Gastrocnemius medialis (tissue), 4 donors: ENCODE measurements around the gene MINK1. TPM values are rescaled to one million over a fixed set of nuclear protein-coding genes. Genes with fewer than 3 reads are reported as not detected.
"Not testable (repeated sequence)": the region's sequence is repeated elsewhere in the genome, so short reads cannot be mapped to it uniquely, and the experiment has no call there.

Source experiments
- ATAC-seq, 2 donors: fragments of 150-250 bp; one replicate each; pipeline ENCODE4 v1.9.1; 2016
- DNase-seq, 2 donors: peaks; one replicate each; pipeline ENCODE4 v3.0.0-alpha.2; 2019
- H3K27ac ChIP-seq, 4 donors: fragments of 200-600 bp; sonication (generic); 1 replicate in 1 of 4; 2 replicates in 3 of 4; pipeline ENCODE4 v1.5.1; 2016 to 2018; ENCODE audit warnings: mild to moderate bottlenecking in 2 of 4, moderate library complexity in 1 of 4
- H3K27me3 ChIP-seq, 3 donors: fragments of 200-600 bp; sonication (generic) in 2 of 3; 1 replicate in 1 of 3; 2 replicates in 2 of 3; pipeline versions ENCODE4 v1.5.1 to v1.6.0; 2016 to 2019; ENCODE audit warnings: mild to moderate bottlenecking in 1 of 3, moderate library complexity in 1 of 3
- H3K36me3 ChIP-seq, 2 donors: fragments of 200-600 bp; sonication (generic) in 1 of 2; one replicate each; pipeline ENCODE4 v1.5.1; 2017 to 2018
- H3K4me1 ChIP-seq, 2 donors: fragments of 200-600 bp; sonication (generic) in 1 of 2; one replicate each; pipeline ENCODE4 v1.5.1; 2016 to 2017; ENCODE audit warnings: mild to moderate bottlenecking in 2 of 2
- H3K4me3 ChIP-seq, 4 donors: fragments of 200-600 bp; sonication (generic) in 3 of 4; 1 replicate in 1 of 4; 2 replicates in 3 of 4; pipeline ENCODE4 v1.5.1; 2016 to 2019; ENCODE audit warnings: mild to moderate bottlenecking in 2 of 4
- H3K9me3 ChIP-seq, 3 donors: fragments of 200-600 bp; sonication (generic) in 2 of 3; 1 replicate in 1 of 3; 2 replicates in 2 of 3; pipeline ENCODE4 v1.5.1; 2016 to 2019
- POLR2A ChIP-seq, 2 donors: fragments of 450-650 bp; IDR thresholded peaks; one replicate each; pipeline ENCODE4 v1.6.1; 2017; ENCODE audit warnings: antibody characterized with exemption in 2 of 2, mild to moderate bottlenecking in 2 of 2, moderate library complexity in 2 of 2
- in situ Hi-C, 4 donors: fragments of 200-750 bp; cut with MboI; loops; one replicate each; pipeline versions ENCODE4 v1.15.0 to v1.8.0; 2017; ENCODE audit warnings: low sequenced_read_pairs in 4 of 4
- intact Hi-C: fragments of 100-400 bp; cut with DNase I; formaldehyde crosslinking; loops from one replicate; pipeline ENCODE4 v1.15.1; 2023; ENCODE audit warnings: low total_unique reads
- total RNA-seq, 4 donors: library from RNA; depleted of rRNA; stranded (reverse); fragments of >200 nt; gene quantifications; one replicate each; pipeline versions ENCODE4 v1.1.0 to v1.2.3, GENCODE V29; 2016
- TF ChIP-seq, protein P1 (sequence below), 5 experiments: fragments of 450-650 bp in 3 of 5; fragments of 200-600 bp in 2 of 5; sonication (generic) in 2 of 5; IDR thresholded peaks in 4 of 5; conservative IDR thresholded peaks in 1 of 5; 1 replicate in 4 of 5; 2 replicates in 1 of 5; pipeline ENCODE4 v1.5.1; 2016 to 2019; ENCODE audit warnings: antibody characterized with exemption in 5 of 5, mild to moderate bottlenecking in 3 of 5, moderate library complexity in 3 of 5

The MINK1 gene
- total RNA-seq, 4 donors from 2014 or later: 11.7 to 20.2 (median 15.3) TPM

DNA sequence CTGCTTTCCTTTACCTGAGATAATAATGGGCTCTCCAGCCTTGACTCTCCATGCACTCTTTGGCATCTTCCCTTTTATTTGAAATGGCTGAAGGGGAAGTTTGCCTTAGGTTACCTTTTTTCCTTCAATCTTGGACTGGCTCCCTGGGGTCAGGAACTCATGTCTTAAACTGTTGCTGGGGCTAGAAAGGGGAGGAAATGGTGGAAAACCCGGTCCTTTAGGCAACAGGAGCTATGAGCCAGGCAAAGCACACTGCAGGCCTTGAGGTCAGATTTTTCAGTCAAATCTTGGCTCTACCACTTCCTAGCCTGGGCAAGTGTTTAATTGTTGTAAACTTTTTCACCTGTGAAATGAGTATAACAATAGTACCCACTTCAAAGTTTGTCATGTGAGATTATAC lies 30.2 kb downstream of the MINK1 start:
- Histone ChIP-seq H3K27me3 (no peaks in the 10 kb centered on the region), H3K9me3 (no peaks in the 10 kb centered on the region), H3K4me1 (peaks cover 9 to 11% of the 10 kb centered on the region in 2 donors), H3K36me3 (no peaks in the 10 kb centered on the region), H3K4me3 (no peak overlapping the region), H3K27ac (no peak overlapping the region)
- TF ChIP-seq POLR2A (IDR thresholded peaks at IDR 0.05): no peak
- TF ChIP-seq, protein P1, sequence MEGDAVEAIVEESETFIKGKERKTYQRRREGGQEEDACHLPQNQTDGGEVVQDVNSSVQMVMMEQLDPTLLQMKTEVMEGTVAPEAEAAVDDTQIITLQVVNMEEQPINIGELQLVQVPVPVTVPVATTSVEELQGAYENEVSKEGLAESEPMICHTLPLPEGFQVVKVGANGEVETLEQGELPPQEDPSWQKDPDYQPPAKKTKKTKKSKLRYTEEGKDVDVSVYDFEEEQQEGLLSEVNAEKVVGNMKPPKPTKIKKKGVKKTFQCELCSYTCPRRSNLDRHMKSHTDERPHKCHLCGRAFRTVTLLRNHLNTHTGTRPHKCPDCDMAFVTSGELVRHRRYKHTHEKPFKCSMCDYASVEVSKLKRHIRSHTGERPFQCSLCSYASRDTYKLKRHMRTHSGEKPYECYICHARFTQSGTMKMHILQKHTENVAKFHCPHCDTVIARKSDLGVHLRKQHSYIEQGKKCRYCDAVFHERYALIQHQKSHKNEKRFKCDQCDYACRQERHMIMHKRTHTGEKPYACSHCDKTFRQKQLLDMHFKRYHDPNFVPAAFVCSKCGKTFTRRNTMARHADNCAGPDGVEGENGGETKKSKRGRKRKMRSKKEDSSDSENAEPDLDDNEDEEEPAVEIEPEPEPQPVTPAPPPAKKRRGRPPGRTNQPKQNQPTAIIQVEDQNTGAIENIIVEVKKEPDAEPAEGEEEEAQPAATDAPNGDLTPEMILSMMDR (IDR thresholded peaks at IDR 0.05 in 4 of 5, conservative IDR thresholded peaks at IDR 0.05 in 1 of 5): no peak
- DNase-seq: no peak
- in situ Hi-C loops (no loop called here), intact Hi-C loops (no loop called here)
- no peak for ATAC-seq

DNA sequence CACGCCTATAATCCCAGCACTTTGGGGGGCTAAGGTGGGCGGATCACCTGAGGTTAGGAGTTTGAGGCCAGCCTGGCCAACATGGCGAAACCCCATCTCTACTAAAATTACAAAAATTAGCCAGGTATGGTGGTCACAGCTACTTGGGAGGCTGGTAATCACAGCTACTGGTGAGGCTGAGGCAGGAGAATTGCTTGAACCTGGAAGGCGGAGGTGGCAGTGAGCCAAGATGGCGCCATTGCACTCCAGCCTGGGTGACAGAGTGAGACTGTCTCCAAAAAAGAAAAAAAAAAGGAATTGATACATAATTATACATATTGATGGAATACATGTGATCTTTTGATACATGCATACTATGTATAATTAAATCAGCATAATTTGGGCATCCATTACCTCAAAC lies 34.4 kb downstream of the MINK1 start:
- ATAC-seq, H3K36me3 ChIP-seq, H3K9me3 ChIP-seq, H3K27ac ChIP-seq, intact Hi-C loops, H3K4me3 ChIP-seq, H3K4me1 ChIP-seq, H3K27me3 ChIP-seq, DNase-seq, in situ Hi-C loops: not testable (repeated sequence)

DNA sequence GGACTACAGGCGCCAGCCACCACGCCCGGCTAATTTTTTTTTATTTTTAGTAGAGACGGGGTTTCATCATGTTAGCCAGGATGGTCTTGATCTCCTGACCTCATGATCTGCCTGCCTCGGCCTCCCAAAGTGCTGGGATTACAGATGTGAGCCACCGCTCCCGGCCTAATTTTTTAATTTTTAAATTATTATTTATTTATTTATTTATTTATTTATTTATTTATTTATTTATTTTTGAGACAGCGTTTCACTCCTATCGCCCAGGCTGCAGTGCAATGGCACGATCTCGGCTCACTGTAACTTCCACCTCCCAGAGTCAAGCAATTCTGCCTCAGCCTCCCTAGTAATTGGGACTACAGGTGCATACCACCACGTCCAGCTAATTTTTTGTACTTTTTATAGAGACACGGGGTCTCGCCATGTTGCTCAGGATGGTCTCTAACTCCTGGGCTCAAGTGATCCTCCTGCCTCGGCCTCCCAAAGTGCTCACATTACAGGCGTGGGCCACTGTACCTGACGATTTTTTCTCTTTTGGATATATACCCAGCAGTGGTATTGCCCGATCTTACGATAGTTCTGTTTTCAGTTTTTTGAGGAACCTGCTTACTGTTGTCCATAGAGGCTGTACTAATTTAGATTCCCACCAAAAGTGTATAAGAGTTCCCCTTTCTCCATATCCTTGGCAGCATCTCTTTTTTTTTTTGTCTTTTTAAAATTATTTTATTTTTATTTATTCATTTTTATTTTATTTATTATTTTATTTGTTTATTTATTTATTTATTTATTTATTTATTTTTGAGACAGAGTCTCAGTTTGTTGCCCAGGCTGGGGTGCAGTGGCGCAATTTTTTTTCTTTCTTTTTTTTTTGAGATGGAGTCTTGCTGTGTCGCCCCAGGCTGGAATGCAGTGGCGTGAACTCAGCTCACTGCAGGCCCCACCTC lies 36.2 kb downstream of the MINK1 start:
- H3K27me3 ChIP-seq, H3K9me3 ChIP-seq, in situ Hi-C loops, H3K4me1 ChIP-seq, ATAC-seq, H3K36me3 ChIP-seq, H3K4me3 ChIP-seq, DNase-seq, H3K27ac ChIP-seq, intact Hi-C loops: not testable (repeated sequence)

DNA sequence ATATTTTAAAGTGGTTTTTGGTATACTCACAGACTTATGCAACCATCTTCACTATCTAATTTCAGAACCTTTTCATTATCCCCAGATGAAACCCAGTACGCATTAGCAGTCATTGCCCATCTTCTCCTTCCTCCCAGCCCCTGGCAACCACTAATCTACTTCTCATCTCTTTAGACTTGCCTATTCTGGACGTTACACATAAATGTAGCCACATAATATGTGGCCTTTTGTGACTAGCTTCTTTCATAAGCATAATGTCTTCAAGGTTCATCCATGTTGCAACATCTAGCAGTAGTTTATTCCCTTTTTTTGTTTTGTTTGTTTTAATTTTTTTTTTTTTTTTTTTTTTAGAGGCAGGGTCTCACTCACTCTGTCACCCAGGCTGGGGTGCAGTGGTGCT lies 37.7 kb downstream of the MINK1 start:
- Histone ChIP-seq H3K9me3 (no peaks in the 10 kb centered on the region), H3K36me3 (no peaks in the 10 kb centered on the region), H3K4me3 (no peak overlapping the region), H3K27ac (no peak overlapping the region), H3K4me1 (no peaks in the 10 kb centered on the region), H3K27me3 (no peaks in the 10 kb centered on the region)
- ATAC-seq (no peak), DNase-seq (no peak)
- TF ChIP-seq, protein P1 (IDR thresholded peaks at IDR 0.05 in 4 of 5, conservative IDR thresholded peaks at IDR 0.05 in 1 of 5): no peak
- no peak for TF ChIP-seq POLR2A (IDR thresholded peaks at IDR 0.05)
- intact Hi-C loops (no loop called here), in situ Hi-C loops (no loop called here)

DNA sequence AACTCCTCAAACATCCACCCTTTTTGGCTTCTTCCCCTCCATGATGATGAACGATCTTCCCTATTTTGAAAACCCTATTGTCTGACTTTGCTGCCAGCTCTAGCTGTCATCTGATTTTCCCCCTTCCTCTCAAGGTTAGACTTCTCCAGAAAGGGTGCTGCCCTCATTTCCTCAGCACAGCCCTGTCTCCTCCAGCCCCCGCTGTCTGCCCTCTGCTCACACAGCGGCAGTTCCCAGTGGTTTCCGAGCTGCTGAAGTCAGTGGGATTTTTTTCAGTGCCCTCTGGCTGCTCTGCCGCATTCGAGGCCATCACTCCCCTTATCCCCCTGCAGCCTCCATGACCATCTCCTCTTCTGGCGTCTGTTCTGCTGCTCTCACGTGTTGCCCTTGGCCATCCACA lies 39.6 kb downstream of the MINK1 start:
- Histone ChIP-seq H3K9me3 (no peaks in the 10 kb centered on the region), H3K36me3 (no peaks in the 10 kb centered on the region), H3K4me3 (no peak overlapping the region), H3K27ac (no peak overlapping the region), H3K4me1 (no peaks in the 10 kb centered on the region), H3K27me3 (no peaks in the 10 kb centered on the region)
- DNase-seq (no peak), ATAC-seq (no peak)
- intact Hi-C loops (no loop called here), in situ Hi-C loops (no loop called here)
- TF ChIP-seq POLR2A (IDR thresholded peaks at IDR 0.05): no peak
- TF ChIP-seq, protein P1 (IDR thresholded peaks at IDR 0.05 in 4 of 5, conservative IDR thresholded peaks at IDR 0.05 in 1 of 5): no peak
